Ammon's horn (tissue), 1 donor: ENCODE data around the gene ERC2.
"Not testable (repeated sequence)": the region's sequence is repeated elsewhere in the genome, so short reads cannot be mapped to it uniquely, and the experiment has no call there.

Source experiments
- DNase-seq: peaks from one replicate; pipeline ENCODE4 v3.0.0-alpha.2; 2016; ENCODE audit warnings: low spot score

ERC2 gene

DNA sequence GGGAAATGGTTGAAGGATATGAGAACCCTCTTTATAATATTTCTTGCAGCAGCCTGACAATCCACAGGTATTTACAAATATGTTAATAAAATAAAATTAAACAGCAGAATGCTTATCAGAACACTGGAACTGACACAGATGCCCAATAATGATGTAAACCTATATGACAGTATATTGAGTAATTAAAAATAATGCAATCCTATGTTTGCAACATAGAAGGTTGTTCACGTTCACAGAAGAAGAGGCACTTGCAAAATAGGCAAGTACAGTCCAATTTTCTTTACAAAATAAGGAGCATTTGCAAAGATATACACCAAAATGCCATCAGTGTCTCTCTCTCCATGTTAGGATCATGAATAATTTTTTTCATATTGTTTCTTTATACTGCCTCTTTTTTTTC, 584.2 kb downstream of the ERC2 start:
- no peak for DNase-seq

DNA sequence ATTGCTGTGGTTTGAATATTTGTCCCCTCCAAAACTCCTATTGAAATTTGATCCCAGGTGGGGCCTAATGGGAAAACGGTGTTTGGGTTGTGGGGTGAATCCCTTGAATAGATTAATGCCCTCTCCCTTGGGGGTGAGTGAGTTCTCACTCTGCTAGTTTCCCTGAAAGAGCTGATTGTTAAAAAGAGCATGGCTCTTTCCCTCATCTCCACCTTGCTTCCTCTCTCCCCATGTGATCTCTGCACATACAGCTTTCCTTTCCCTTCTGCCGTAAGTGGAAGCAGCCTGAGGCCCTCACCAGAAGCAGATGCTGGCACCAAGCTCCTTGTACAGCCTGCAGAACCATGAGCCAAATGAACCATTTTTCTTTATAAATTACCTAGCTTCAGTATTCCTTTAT, 586.3 kb downstream of the ERC2 start:
- no peak for DNase-seq

DNA sequence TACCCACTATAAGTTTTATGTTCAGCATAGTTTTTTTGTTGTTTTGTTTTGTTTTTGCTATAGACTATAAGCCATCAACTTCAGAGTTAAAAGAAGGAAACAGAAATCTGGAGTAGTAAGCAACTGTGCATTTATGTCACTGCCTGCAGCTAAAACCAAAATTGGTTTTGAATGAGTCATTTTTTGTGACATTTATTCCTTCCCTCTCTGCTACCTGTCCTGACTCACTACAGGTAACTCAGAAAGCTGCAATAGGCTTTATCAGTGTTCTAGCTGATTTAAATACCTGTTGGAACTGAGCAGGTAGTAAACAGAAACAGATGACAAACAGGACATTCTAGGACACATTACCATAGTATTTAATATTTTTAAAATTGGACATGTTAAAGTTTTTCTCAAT, 587.9 kb downstream of the ERC2 start:
- no peak for DNase-seq

DNA sequence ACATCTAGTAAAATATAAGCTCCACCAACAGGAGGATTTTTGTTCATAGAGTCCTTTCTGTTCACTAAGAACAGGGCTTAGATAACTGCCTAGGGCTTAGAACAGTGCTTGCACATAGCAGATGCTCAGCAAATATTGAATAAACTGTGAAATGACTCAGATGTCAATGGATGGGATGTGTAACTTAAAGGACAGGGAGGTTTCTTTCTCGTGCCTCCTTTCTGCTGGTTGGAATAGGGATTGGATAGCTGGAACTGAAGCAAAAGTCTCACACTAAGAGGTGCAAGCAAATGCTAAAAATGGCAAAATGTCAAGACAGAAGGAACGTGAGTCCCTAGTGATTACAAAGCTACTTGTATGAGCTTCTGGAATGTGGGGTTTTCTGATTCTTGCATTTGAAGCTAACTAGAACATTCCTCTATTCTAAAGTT, 588.4 kb downstream of the ERC2 start:
- no peak for DNase-seq

DNA sequence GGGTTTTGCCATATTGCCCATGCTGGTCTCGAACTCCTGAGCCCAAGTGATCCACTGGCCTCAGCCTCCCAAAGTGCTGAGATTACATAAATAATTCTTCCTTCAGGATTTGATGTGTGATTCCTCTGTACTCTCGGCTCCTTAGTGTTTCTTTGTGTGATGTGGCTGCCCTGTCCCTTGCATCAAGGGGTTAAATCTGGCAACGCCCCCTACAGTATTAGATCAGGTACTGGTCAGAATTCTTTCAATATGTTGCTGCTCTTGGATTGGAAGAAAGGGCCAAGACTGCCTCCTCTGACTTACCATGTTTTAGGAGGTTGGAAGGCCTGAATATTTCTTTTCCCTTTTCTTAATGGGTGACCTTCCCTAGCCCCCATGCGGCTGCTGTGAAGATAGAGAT, 590.6 kb downstream of the ERC2 start:
- no peak for DNase-seq

DNA sequence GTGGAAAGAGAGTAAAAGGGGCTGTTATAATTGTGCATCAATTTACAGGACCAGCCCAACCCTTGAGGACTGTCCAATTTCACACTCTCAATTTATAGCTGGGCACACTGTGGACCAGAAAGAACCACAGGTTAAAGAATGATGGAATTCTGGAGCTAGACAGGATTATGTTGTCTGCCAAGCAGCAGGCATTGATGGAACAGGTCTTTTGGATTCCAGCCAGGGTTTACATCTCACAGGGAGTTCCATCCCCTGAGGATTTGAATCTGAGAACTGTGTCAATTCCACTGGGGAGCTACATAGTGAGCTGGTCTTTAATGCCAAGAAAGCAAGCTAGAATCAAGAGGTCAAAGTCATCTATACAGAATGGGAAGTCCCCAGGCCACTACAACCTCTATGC, 591.7 kb downstream of the ERC2 start:
- DNase-seq, result no peak

DNA sequence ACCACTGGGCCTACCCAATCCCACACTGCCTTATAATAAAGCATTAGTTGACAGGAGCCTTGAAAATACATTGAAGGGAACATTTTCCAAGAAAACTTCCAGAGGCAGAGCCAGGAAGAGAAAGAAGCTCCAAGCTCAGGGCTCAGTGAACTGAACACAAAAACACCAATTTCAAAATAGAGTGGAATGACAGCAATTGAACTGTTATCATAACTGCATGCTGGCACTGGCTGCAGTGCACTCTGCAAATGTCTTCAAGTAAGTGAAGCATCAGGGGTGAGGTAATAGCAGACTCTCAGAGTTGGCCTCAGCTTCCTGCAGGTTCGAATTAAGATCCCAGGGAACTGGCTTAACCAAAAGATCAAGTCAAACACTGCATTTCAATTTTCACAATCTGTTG, 593.2 kb downstream of the ERC2 start:
- no peak for DNase-seq

DNA sequence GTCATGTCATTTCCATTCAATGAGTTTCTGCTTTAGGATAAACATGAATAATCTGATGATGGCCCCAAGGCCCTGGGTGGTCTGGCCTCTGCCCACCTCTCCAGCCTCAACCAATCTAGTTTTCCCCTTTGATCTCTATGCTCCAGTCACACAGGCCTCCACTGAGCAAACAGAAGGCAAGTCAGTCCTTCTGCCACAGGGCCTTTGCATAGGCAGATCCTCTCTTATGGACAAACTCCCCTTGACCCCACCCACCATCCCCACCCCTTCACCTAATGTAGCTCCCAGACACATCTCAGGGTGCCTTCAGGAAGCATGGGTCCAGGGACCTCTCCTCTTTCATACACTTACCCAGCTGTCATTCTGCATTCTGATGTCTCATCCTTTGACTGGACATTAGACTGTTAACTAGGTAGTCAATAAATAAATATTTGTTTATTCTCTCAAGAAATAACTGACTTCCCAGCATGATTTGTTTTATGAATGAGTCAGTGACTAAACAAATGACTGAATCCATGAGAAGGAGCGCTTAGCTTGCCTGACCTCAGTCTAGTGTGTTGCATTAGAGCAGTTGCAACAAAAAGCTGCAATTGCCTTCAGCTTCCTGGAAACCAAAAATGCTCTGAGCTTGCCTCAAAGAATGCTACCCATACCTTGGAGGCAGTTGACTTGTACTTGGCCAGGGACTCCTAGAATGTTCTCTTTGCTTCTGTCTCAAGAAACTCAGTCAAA, 594.6 kb downstream of the ERC2 start:
- no peak for DNase-seq

DNA sequence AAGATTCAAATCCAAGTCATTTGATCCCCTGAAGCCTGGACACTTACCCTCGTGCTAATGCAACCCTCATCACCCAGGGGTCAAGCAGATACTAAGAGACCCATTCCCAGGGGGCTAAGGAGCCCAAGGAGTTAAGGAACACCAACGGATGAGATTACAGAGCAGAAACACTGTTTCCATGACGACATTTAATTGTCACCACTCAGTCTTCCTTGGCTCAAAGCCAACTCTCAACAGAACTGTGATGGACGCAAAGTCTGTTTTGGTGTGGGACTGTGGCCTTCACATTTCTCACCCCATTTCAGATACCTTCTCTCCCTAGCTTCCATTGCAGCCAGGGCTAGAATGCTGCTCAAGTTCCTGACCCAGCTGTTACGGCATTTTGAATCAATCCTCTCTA, 597.7 kb downstream of the ERC2 start:
- no peak for DNase-seq

DNA sequence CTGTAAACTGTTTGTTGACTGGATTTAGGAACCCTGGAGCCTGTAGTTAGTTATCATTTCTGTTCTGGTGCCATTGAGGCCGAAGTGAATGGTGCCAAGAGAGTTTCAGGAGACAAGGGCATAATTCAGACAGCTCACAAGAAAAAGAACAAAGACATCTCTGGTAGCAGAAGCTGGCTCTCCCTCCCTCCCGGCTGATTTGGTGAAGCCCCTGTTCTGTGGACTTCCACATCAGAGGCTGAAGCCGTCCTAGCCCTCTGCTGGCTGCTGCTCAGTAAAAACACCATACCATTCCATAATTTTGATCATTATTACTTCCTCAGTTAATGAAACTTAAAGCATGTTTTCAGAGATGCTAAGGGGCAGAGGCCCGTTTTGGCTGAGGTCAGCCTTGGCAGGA, 599.9 kb downstream of the ERC2 start:
- peak; percentile 69 for DNase-seq

DNA sequence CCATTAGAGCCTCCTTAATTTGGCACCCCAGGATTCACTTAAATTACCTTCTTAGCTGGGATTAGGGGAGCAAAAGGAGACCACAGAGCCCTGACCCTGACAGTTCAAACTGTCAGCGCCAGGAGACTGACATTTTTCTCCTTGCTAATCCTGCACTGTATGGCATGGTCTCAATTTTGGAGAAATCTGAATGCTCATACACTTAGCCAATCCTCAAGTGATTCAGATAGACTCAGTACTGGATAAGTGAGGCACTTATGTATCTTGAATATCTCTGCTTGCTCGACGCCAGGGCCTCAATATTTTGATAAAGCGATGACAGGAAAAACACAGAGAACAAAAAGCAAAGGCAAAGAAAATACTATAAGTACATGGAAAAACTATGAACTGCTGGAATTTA, 605.2 kb downstream of the ERC2 start:
- no peak for DNase-seq

DNA sequence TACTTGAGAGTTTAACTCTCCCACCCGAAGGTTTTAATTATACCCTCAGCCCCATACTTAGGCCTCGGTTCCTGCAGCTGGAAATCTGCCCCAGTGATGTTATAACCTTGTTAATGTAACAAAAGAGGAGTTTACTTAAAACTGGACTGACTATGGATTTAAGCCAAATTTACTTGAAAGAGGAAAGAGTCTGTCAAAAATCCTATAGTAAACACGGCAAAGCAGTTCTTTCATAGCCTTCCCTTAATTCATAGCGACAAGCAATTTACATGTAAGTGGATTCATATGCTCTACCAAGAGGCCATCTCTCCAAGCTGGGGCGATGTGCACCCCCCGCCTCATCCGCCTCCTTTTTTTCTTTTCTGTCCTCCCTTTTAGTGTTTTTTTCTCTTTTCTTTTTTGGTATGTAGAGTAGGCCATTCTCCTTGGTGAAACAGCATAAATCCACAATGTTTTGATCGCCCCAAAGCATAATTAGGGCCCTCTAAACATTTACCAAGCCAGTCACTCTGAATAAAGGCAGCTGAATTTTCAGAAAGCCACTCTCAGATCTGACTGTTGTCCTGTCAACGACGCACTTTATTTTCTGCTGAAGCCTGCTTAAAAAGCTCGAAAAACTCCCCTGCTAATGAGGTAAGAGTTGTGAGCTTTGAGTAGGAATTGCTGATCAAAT, 608.1 kb downstream of the ERC2 start:
- peak; percentile 37 for DNase-seq

DNA sequence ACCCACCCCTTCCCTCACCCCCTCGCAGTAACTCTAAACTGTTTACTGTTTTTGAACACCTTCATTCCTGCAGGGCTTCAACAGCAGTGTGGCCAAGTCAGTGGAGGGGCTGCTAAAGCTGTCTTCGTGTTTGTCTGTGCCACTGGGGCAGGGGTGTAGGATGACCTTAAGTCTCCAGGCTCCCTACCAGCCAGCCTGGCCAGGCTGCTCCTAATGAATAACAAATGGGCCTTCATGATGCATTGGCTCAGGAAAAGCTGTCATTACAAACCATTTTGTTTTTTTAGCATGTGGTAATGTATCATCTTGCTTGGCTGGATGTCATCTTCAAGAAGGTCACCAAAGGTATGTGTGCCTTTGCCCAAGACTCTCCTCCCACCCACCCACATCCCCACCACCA, 609.0 kb downstream of the ERC2 start:
- no peak for DNase-seq

DNA sequence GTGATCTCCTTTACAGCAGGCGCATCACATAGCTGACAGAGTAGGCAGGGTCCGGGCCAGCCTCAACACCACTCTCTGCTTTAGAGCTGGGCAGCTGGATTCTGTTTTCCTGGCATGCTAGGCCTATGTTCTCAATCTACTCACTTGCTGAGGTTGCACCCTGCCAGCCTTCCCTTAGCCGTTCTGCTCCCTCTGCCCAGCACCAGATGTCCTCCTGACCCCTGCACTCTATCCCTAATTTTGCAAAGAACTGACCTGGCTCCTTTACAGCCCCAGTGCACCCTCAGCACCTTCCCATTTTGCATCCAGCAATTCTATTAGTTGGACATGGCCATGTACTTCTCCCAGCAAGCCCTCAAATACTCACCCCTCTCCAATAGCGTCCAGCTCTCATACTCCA, 609.5 kb downstream of the ERC2 start:
- no peak for DNase-seq

DNA sequence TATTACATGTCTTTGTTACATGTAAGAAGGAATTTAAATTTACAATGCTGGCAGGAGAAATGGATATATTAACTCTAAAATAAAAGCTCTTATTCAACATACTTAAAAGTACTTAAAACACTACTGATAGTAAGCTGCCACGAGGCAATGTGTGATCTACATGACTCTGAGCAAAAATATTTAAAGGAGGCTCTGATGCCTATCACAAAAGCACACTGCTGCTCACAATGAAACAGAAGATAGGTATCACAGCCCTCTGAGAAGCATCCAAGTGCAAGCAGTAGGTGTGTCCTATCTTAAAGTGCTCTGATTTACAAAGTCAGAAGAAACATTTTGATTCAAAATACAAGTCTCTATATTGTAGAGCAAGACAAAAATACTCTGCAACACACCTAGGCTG, 610.0 kb downstream of the ERC2 start:
- DNase-seq, result no peak

DNA sequence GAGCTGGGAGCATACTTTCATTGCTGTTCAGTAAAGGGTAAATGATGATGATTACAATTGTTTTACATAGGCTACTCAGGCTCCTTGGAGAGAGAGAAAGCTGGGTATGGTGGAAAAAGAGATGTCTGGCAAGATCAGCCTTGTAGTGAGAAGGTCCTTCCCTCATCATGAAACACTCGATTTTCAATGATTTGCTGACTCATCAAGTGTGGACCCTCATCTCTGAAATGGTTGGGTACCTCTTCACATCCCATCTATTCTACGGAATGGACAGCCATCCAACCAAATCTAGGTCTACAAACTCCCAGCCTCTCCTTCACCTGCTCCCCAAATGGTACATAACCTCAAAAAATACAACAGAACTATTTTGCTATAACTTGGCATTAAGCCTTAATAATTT, 610.6 kb downstream of the ERC2 start:
- no peak for DNase-seq

DNA sequence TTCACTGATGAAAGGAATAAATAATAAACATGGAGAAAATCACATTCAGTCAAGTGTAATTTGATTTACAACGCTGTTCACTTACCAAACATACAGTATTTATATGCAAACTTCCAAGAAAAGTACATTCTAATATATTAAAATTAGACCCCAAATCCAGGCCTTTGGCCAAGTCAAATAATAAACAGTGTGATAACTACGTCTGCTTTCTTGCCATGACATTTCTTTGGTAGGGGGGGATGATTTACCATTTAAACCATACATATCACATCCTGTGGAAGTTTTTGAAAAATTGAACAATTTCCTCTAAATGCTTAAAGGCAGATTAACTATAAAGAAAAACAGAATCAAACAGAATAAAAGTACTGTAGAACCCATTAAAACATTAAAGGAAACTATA, 613.0 kb downstream of the ERC2 start:
- no peak for DNase-seq

DNA sequence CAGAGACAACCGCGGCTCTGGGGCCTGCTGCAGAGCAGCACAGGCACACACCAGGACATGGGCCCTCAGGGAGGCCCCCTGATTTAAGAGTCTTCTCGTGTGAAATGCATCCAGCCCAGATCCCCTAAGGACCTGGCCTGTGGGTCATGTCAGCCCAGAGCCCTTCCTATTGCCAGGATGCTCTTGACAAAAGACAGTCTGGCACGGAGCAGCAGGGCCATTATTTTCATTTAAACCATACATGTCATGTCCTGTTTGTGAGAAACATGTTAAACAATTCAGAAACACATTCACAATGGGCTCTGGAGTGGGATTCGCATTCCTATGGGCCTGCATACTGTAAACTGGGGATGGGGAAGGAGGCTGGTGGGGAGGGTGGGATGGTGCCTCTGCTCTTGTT, 613.8 kb downstream of the ERC2 start:
- DNase-seq, result no peak

DNA sequence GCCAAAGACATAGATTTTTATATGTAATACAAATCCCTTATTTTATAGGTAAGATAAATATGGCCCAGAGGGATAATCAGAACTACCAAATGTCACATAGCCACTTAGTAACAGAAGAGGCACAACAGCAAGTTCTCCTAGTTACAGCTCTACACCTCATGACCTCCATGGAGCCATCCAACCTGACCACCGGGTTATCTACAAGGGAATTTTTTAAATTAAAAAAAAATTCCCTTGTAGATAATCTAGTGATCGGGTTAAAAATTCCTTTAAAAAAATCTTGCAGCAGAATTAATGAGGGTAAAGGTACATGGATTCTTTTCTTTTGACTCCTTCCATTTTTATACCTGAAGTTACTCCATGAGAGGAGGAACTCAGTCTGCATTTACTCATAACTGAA, 615.9 kb downstream of the ERC2 start:
- DNase-seq, result no peak

DNA sequence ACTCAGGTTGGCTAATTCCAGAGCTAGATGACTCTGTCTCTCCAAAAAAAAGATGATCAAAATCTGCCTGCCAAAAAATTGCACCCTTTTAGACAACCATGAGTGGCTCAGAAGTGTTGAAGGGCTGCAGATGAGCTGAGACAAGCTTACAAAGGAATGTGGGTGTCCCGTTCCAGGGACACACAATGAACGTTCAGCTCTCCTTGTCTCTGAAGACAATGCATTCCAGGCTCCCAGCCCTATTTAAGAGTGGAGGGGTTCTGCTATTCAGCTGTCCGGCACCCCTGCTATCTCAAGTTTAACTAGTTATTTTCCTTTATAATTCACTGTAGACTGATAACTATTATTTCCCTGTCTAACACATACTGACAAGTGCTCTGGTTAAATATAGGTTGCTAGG, 626.1 kb downstream of the ERC2 start:
- DNase-seq, result no peak

DNA sequence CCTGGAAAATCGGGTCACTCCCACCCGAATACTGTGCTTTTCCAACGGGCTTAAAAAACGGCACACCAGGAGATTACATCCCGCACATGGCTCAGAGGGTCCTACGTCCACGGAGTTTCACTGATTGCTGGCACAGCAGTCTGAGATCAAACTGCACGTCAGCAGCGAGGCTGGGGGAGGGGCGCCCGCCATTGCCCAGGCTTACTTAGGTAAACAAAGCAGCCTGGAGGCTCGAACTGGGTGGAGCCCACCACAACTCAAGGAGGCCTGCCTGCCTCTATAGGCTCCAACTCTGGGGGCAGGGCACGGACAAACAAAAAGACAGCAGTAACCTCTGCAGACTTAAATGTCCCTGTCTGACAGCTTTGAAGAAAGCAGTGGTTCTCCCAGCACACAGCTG, 636.4 kb downstream of the ERC2 start:
- DNase-seq, result not testable (repeated sequence)

DNA sequence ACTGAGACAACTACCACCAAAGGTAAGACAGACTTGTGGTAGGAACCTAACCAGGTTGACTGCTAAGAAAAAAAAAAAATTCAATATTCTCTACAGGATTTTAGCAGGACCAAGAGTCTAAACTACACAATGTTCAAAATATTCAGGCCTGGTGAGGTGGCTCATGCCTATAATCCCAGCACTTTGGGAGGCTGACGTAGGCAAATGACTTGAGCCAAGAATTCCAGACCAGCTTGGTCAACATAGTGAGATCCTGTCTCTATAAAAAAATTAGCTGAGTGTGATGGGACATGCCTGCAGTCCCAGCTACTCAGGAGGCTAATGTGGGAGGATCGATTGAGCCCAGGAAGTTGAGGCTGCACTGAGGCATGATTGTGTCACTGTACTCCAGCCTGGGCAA, 639.6 kb downstream of the ERC2 start:
- DNase-seq, result no peak

DNA sequence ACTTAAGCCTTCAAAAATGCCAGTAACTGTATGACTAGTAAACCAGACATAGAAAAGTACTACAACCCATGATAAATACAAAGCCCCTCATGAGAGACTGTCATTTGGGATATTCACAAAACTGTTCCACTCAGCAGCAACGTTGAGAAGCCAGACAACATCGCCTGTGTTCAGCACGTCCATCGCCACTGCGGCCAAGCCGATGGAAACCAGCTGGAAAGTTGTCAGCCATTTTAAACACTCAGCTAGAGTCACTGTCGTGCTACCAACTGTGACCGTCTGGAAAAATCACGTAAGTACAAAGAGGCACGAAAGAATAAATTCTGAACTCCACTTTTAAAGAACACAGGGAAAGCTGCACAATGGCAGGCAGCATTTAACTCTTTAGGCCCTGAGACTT, 640.5 kb downstream of the ERC2 start:
- no peak for DNase-seq
